HEK293 (cell line): ENCODE data around the gene SIK3.

Experiments used
- CTCF ChIP-seq: fragments of 450-650 bp; formaldehyde crosslinking; IDR thresholded peaks from 2 replicates; pipeline ENCODE4 v1.5.1; 2016; ENCODE audit warnings: missing biosample characterization, missing genetic modification characterization
- MYNN ChIP-seq: fragments of 450-650 bp; formaldehyde crosslinking; IDR thresholded peaks from 2 replicates; pipeline ENCODE4 v1.5.1; 2016; ENCODE audit warnings: missing biosample characterization, missing genetic modification characterization, borderline replicate concordance
- REPIN1 ChIP-seq: fragments of 450-650 bp; formaldehyde crosslinking; IDR thresholded peaks from 2 replicates; pipeline ENCODE4 v1.5.1; 2017; ENCODE audit warnings: missing biosample characterization, missing genetic modification characterization, low read depth
- ZBTB8A ChIP-seq: fragments of 450-650 bp; formaldehyde crosslinking; IDR thresholded peaks from 2 replicates; pipeline ENCODE4 v1.5.1; 2016; ENCODE audit warnings: missing biosample characterization, missing genetic modification characterization
- ZNF426 ChIP-seq: fragments of 450-650 bp; formaldehyde crosslinking; IDR thresholded peaks from 2 replicates; pipeline ENCODE4 v1.5.1; 2017; ENCODE audit warnings: missing biosample characterization, missing genetic modification characterization, mild to moderate bottlenecking, inconsistent platforms, moderate library complexity
- ZNF629 ChIP-seq: fragments of 450-650 bp; formaldehyde crosslinking; IDR thresholded peaks from 2 replicates; pipeline ENCODE4 v1.5.1; 2017; ENCODE audit warnings: missing biosample characterization, missing genetic modification characterization
- ZSCAN5A ChIP-seq: fragments of 450-650 bp; formaldehyde crosslinking; IDR thresholded peaks from 2 replicates; pipeline ENCODE4 v1.5.1; 2016; ENCODE audit warnings: missing biosample characterization, missing genetic modification characterization

GRCh38 chr11:116813781-116814471 lies 284.3 kb downstream of the SIK3 start:
- TF ChIP-seq ZSCAN5A (tag by site-specific recombination): no peak
- no peak for TF ChIP-seq REPIN1 (tag by site-specific recombination)
- TF ChIP-seq ZNF629 (tag by site-specific recombination): no peak
- TF ChIP-seq ZNF426 (tag by site-specific recombination): no peak
- TF ChIP-seq CTCF: no peak
- no peak for TF ChIP-seq MYNN
- no peak for TF ChIP-seq ZBTB8A (tag by site-specific recombination)
